Mesodermal cell (in vitro differentiated cells): ENCODE results near the gene OR6Q1.

ENCODE experiments used
- H3K27ac ChIP-seq: 2 replicates; pipeline ENCODE4 v1.7.0; 2013; ENCODE audit warnings: mild to moderate bottlenecking, low read depth, low read length, moderate library complexity; ENCODE audit not compliant: severe bottlenecking
- H3K36me3 ChIP-seq: 2 replicates; pipeline ENCODE4 v1.7.1; 2013; ENCODE audit warnings: mild to moderate bottlenecking, low read length, moderate library complexity; ENCODE audit not compliant: control insufficient read depth, insufficient read depth
- H3K4me1 ChIP-seq: one replicate; pipeline ENCODE4 v1.7.1; 2013; ENCODE audit warnings: mild to moderate bottlenecking, low read length; ENCODE audit not compliant: insufficient read depth, control insufficient read depth, poor library complexity, severe bottlenecking
- H3K4me3 ChIP-seq: 2 replicates; pipeline ENCODE4 v1.7.0; 2013; ENCODE audit warnings: low read length, control low read depth, mild to moderate bottlenecking; ENCODE audit not compliant: insufficient read depth, poor library complexity, severe bottlenecking; ENCODE audit errors: extremely low read depth
- H3K9me3 ChIP-seq: 2 replicates; pipeline ENCODE4 v1.7.1; 2013; ENCODE audit warnings: mild to moderate bottlenecking, low read length, moderate library complexity; ENCODE audit not compliant: control insufficient read depth
- WGBS, 2 experiments: methylation state at CpG; one replicate each; pipeline ENCODE4 v1.1.5; 2013; ENCODE audit warnings: missing lambda C conversion rate in 2 of 2; ENCODE audit not compliant: insufficient coverage in 2 of 2; 5-methylcytosine and 5-hydroxymethylcytosine counted together

The OR6Q1 gene

DNA sequence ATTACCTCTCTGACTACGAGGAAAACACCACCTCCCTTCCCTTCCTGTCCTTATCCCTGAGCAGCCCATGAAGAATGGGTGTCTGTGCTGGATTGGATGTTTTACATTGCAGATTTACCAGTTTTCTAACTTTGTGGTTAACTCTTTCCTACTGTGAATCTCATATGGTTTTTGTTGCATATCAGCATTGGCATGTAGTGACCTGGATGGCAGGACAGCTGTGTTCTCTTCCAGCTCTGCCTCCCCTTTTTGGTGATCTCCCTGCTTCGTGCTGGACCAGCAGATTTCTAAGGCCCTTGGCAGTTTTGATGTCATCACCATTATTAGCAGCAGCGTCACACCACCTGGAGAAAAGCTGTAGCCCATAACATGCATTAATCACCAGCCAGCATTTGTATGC is 26.7 kb downstream of the OR6Q1 start:
- peaks cover 21% of the 10 kb centered on the region for H3K4me1 ChIP-seq
- no peaks in the 10 kb centered on the region for H3K36me3 ChIP-seq
- H3K27ac ChIP-seq: no peak overlapping the region
- no peak overlapping the region for H3K4me3 ChIP-seq
- WGBS, 2 experiments: 94 to 100% methylated on average over 2 of the region's 3 CpGs
- H3K9me3 ChIP-seq: no peaks in the 10 kb centered on the region

DNA sequence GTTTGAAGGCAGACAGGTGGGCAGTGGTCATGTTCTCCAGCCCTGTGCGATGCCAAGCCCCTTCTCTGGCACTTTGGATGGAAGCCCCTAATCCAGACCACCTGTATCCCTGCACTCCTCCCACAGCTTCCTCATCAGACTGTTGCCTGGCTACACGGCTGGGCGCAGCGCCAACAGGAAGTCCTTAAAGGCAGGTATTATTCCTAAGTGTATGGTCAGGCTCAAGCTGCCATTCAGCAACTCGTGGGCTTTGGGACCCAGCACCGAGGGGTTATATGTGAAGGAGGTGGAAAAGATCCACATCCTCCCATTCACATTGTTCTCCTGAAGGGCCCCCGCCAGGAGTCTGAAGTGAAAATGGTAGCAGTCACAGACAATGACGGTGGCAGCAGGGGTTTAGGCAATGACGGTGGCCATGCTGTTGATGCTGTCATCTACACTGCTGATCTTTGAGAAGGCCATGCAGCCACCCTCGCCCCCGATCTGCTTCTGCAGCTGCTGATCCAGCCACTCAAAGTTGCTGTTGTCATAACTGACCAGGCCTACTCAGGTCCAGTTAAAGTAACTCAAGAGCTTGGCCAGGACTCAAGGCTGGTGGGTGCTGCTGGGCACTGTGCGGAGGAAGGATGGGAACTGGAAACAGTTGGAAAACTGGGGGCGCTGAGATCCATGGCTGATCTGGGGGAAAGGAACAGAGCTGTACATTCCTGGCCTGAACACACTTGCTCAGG is 27.7 kb downstream of the OR6Q1 start:
- Histone ChIP-seq H3K27ac (peak overlapping the region; percentile 94), H3K9me3 (no peaks in the 10 kb centered on the region), H3K4me3 (no peak overlapping the region), H3K4me1 (peaks cover 21% of the 10 kb centered on the region), H3K36me3 (no peaks in the 10 kb centered on the region)
- 87 to 92% methylated on average over 8 to 9 of the region's 13 CpGs for WGBS, 2 experiments

DNA sequence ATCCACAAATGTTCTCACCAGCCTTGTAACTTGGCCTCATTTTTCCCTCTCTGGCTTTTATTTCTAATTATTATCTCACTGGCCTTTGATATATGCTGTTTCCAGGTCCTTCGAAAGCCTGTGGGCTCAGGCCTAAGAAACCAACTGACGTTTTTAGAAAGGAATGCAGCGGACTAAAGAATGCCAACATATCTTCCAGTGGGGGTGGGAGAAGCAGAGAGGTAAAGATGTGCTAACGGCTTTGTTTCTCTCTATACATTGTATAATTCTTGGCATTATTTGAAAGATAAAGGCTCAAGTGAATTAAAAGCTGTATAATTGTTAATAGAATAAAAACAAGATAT is 28.2 kb downstream of the OR6Q1 start:
- no peaks in the 10 kb centered on the region for H3K36me3 ChIP-seq
- no peak overlapping the region for H3K4me3 ChIP-seq
- peaks cover 21% of the 10 kb centered on the region for H3K4me1 ChIP-seq
- 33% methylated on average over 1 of the region's 4 CpGs; no CpG with 5 or more reads in 1 of the 2 experiments for WGBS, 2 experiments
- peak overlapping the region; percentile 94 for H3K27ac ChIP-seq
- no peaks in the 10 kb centered on the region for H3K9me3 ChIP-seq

DNA sequence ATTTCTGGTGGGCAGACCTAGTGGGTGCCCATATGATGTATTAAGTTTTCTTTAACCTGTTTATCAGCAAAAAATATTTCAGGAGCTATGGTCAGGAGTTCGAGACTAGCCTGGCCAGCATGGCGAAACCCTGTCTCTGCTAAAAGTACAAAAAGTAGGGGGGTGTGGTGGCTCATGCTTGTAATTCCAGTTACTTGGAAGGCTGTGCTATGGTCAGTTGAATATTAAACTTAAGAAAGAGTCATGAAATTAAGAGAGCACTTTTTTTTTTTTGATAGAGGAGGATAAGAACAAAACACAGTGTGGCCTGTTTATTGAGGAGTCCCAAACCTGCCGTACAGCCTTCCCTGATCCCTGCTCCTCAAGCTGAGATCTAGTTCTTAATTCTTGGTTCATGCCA is 29.8 kb downstream of the OR6Q1 start:
- H3K9me3 ChIP-seq: no peaks in the 10 kb centered on the region
- 91 to 100% methylated on average over 2 to 3 of the region's 3 CpGs for WGBS, 2 experiments
- no peak overlapping the region for H3K4me3 ChIP-seq
- H3K27ac ChIP-seq: no peak overlapping the region
- peaks cover 21% of the 10 kb centered on the region for H3K4me1 ChIP-seq
- no peaks in the 10 kb centered on the region for H3K36me3 ChIP-seq

DNA sequence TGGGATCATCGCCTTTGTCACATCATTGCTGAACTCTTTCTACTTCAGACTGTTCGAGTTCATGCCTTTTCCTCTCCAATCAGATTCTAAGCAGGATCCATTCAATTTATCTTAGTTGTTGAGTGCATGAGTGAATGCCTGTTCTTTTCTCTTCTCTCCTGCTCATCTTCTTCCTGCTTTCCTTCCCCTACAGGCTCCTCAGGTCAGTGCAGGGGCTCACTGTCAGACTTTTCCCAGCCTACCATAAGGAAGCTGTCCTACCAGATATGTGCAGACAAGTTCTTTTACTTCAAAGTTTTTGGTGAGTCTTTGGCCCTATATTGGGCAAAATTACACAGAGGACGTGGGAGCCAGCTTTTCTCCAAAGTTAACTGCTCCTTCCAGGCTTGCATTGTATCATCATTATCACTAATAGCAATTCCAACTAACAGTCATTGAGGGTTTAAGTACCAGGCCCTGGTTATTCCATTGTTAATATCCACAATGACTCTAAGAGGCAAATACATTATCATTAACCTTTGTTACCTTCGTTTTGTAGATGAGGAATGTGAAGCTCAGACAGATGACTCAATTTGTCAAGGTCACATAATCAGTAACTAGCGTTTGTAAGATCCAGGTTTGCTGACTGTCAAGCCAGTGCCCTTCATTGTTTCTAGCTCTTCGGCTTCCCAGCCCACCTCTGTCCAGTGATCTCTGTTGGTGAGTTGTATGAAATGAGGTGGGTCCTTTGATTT is 30.4 kb downstream of the OR6Q1 start:
- H3K27ac ChIP-seq: no peak overlapping the region

DNA sequence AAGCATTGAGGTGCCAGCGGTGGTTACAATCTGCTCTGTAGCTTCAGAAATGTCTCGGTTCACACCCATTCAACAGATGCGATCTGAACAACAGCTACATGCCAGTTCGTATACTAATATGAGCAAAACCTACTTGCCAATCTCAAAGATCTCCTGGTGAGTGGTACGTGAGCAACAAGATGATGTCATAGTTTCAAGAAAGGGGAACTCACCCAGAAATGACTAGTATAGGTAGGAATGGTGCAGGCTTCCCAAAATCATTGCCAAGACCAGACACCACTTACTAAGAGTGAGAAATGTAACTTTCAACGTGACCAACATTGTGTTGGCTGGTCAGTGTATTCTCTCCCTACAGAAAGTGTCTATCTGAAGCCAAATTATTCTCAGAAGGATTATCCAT is 31.1 kb downstream of the OR6Q1 start:
- WGBS, 2 experiments: 13 to 48% methylated on average over 2 to 4 of the region's 6 CpGs
- Histone ChIP-seq H3K27ac (no peak overlapping the region), H3K36me3 (no peaks in the 10 kb centered on the region), H3K9me3 (no peaks in the 10 kb centered on the region), H3K4me1 (peaks cover 21% of the 10 kb centered on the region), H3K4me3 (no peak overlapping the region)

More for the DNA sequence above, 30.4 kb downstream of the OR6Q1 start:
- Histone ChIP-seq H3K36me3 (no peaks in the 10 kb centered on the region), H3K9me3 (no peaks in the 10 kb centered on the region), H3K4me3 (no peak overlapping the region), H3K4me1 (peaks cover 21% of the 10 kb centered on the region)
- WGBS, 2 experiments: 70 to 88% methylated on average over 2 to 4 of the region's 6 CpGs

DNA sequence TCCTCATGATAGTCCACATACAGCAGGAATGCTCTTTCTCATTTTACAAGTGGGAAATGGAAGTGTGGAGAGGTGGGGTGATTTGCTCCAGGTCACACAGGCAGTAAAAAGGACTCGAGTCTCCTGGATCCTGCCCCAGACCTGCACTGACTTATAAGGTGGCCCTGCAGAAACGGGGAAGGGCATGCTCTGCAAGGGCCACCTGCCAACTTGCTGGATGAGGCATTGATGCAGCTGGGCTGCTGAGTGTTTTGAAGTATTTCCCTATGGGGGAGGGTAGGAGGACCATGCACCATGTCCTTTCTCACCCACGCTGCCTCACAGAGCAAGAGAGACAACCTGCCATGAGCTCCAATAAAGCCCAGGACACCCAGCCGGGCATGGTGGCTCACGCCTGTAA is 36.9 kb downstream of the OR6Q1 start:
- peaks cover 10% of the 10 kb centered on the region for H3K4me1 ChIP-seq
- no peak overlapping the region for H3K4me3 ChIP-seq
- no peak overlapping the region for H3K27ac ChIP-seq
- 87 to 91% methylated on average over 3 to 5 of the region's 5 CpGs for WGBS, 2 experiments
- no peaks in the 10 kb centered on the region for H3K9me3 ChIP-seq
- no peaks in the 10 kb centered on the region for H3K36me3 ChIP-seq

DNA sequence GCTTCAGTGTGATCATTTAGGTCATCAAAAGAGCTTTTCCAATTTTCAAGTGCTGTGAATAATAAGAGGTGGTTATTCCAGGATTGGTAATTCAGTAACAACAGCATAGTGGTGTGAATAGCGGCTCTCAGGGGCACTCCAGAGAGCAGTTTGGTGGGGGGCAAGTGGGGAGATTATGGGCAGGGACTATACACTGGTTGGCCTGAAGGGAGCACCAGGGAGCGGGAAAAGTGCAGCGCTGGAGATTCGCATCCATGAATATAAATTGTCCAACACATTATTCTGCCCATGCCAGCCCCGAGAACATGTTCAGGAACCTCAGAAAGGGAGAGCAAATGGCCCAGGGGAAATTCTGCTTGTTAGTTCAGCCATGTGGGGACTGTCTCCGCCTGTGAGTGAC is 37.9 kb downstream of the OR6Q1 start:
- Histone ChIP-seq H3K9me3 (no peaks in the 10 kb centered on the region), H3K4me1 (peaks cover 10% of the 10 kb centered on the region), H3K36me3 (no peaks in the 10 kb centered on the region), H3K4me3 (no peak overlapping the region), H3K27ac (no peak overlapping the region)
- 78% methylated on average over 4 to 5 of the region's 6 CpGs for WGBS, 2 experiments

DNA sequence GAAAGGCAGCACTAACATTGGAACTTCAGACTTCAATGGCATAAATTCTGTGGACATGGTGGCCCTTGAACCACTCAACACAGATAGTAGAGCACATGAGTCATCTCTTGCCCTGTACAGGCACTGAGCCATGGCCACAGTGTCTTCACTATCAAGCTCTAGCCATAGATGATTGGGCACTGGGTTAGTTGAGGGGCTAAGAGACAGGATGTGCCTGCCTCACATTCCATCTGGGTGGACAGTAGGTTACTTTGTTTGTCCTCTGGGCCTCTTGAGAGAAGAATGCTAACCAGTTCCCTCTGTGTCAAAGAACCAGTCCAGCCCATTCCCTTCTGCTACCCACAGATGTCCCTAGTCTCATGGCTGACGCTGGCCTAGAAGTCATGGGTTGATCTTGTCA is 39.8 kb downstream of the OR6Q1 start:
- no peaks in the 10 kb centered on the region for H3K36me3 ChIP-seq
- no peaks in the 10 kb centered on the region for H3K9me3 ChIP-seq
- 75 to 100% methylated on average over 1 of the region's 1 CpG for WGBS, 2 experiments
- no peak overlapping the region for H3K4me3 ChIP-seq
- peaks cover 10% of the 10 kb centered on the region for H3K4me1 ChIP-seq
- peak overlapping the region; percentile 57 for H3K27ac ChIP-seq

DNA sequence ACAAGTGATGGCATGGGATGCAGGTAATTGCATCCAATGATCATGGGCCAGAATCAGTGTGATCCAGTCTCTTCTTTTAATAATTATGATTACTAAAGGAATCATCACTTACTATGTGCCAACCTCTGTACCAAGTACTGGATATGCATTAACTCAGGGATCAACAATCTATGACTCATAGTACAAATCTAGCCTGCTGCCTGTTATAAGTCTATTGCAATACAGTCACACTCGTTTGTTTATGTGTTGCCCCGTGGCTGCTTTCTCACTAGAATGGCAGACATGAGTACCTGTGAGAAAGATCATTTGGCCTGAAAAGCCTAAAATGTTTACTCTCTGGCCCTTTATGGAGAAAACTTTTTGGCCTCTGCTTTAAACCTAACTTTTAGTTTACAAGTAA is 45.0 kb downstream of the OR6Q1 start:
- H3K4me3 ChIP-seq: no peak overlapping the region
- H3K36me3 ChIP-seq: no peaks in the 10 kb centered on the region
- 42 to 44% methylated on average over 2 of the region's 2 CpGs for WGBS, 2 experiments
- no peaks in the 10 kb centered on the region for H3K9me3 ChIP-seq
- H3K27ac ChIP-seq: no peak overlapping the region
- peaks cover 8% of the 10 kb centered on the region for H3K4me1 ChIP-seq
